Neural cell (in vitro differentiated cells): ENCODE measurements around the gene MEPCE. TPM values are rescaled to one million over a fixed set of nuclear protein-coding genes. Genes with fewer than 3 reads are reported as not detected.

Source experiments
- H2AFZ ChIP-seq: fragments of 200-600, 300-800 bp; sonication (generic), shearing (Covaris generic); 2 replicates; pipeline ENCODE4 v1.6.0; 2014; ENCODE audit warnings: low read depth, mild to moderate bottlenecking, antibody characterized with exemption, low read length, moderate library complexity
- H3F3A ChIP-seq: fragments of 200-600 bp; shearing (Covaris generic); 2 replicates; pipeline ENCODE4 v1.6.1; 2016; ENCODE audit warnings: mild to moderate bottlenecking, moderate library complexity, mixed read lengths, antibody characterized with exemption, low read length; ENCODE audit not compliant: insufficient read depth, poor library complexity, severe bottlenecking
- H3K27ac ChIP-seq: fragments of 200-600, 300-800 bp; sonication (generic), shearing (Covaris generic); 2 replicates; pipeline ENCODE4 v1.5.1; 2014; ENCODE audit warnings: mild to moderate bottlenecking, low read length, moderate library complexity
- H3K27me3 ChIP-seq: fragments of 300-800, 200-600 bp; sonication (generic), shearing (Covaris generic); 2 replicates; pipeline ENCODE4 v1.6.0; 2014; ENCODE audit warnings: mild to moderate bottlenecking, low read depth, low read length, moderate library complexity; ENCODE audit not compliant: insufficient read depth
- H3K36me3 ChIP-seq: fragments of 300-800, 200-600 bp; sonication (generic), shearing (Covaris generic); 2 replicates; pipeline ENCODE4 v1.5.1; 2014; ENCODE audit warnings: mild to moderate bottlenecking, antibody characterized with exemption, low read length, moderate library complexity; ENCODE audit not compliant: insufficient read depth
- H3K4me2 ChIP-seq: fragments of 300-800, 200-600 bp; sonication (generic), shearing (Covaris generic); 2 replicates; pipeline ENCODE4 v1.6.0; 2014; ENCODE audit warnings: mild to moderate bottlenecking, low read length
- H3K4me3 ChIP-seq: fragments of 300-800, 200-600 bp; sonication (generic), shearing (Covaris generic); 2 replicates; pipeline ENCODE4 v1.5.1; 2014; ENCODE audit warnings: mild to moderate bottlenecking, low read length, moderate library complexity
- H3K79me2 ChIP-seq: fragments of 200-600 bp; shearing (Covaris generic); replicated peaks from 2 replicates; pipeline ENCODE4 v1.6.0; 2014; ENCODE audit warnings: mild to moderate bottlenecking, low read length, moderate library complexity; ENCODE audit not compliant: insufficient read depth
- H3K9ac ChIP-seq: fragments of 300-800, 200-600 bp; sonication (generic), shearing (Covaris generic); 2 replicates; pipeline ENCODE4 v1.6.1; 2016; ENCODE audit warnings: mild to moderate bottlenecking, low read length, mixed read lengths
- H3K9me2 ChIP-seq: fragments of 200-600 bp; shearing (Covaris generic); 2 replicates; pipeline ENCODE4 v1.6.1; 2016; ENCODE audit warnings: mild to moderate bottlenecking, low read length, mixed read lengths; ENCODE audit not compliant: insufficient read depth
- H3K9me3 ChIP-seq: fragments of 200-600, 300-800 bp; sonication (generic), shearing (Covaris generic); 2 replicates; pipeline ENCODE4 v1.6.1; 2016; ENCODE audit warnings: mild to moderate bottlenecking, mixed run types, low read length, moderate library complexity, mixed read lengths
- H4K20me1 ChIP-seq: fragments of 200-600 bp; shearing (Covaris generic); 2 replicates; pipeline ENCODE4 v1.6.1; 2016; ENCODE audit warnings: mild to moderate bottlenecking, mixed run types; ENCODE audit not compliant: insufficient read depth
- CTCF ChIP-seq: fragments of 450-650 bp; IDR thresholded peaks from 2 replicates; pipeline ENCODE4 v1.5.1; 2014; ENCODE audit warnings: antibody characterized with exemption, mild to moderate bottlenecking, moderate library complexity; ENCODE audit not compliant: poor library complexity, severe bottlenecking
- EP300 ChIP-seq: fragments of 450-650 bp; conservative IDR thresholded peaks from 2 replicates; pipeline ENCODE4 v1.6.1; 2014; ENCODE audit warnings: antibody characterized with exemption, mild to moderate bottlenecking, moderate library complexity; ENCODE audit not compliant: poor library complexity, severe bottlenecking
- EZH2 ChIP-seq: fragments of 200-600, 300-800 bp; shearing (Covaris generic), sonication (generic); IDR thresholded peaks from 2 replicates; pipeline ENCODE4 v1.6.1; 2014; ENCODE audit warnings: antibody characterized with exemption, low read length, borderline replicate concordance, mild to moderate bottlenecking; ENCODE audit not compliant: insufficient read depth, poor library complexity, severe bottlenecking
- MXI1 ChIP-seq: fragments of 450-650 bp; conservative IDR thresholded peaks from 2 replicates; pipeline ENCODE4 v1.6.1; 2014; ENCODE audit warnings: antibody characterized with exemption, mild to moderate bottlenecking; ENCODE audit not compliant: poor library complexity, severe bottlenecking
- POLR2AphosphoS5 ChIP-seq: IDR thresholded peaks from 2 replicates; pipeline ENCODE4 v1.6.1; 2012
- RAD21 ChIP-seq: fragments of 450-650 bp; conservative IDR thresholded peaks from 2 replicates; pipeline ENCODE4 v1.6.1; 2014; ENCODE audit warnings: antibody characterized with exemption, mild to moderate bottlenecking, moderate library complexity
- SMC3 ChIP-seq: fragments of 450-650 bp; conservative IDR thresholded peaks from 2 replicates; pipeline ENCODE4 v1.6.1; 2014; ENCODE audit warnings: antibody characterized with exemption, mild to moderate bottlenecking, moderate library complexity; ENCODE audit not compliant: poor library complexity
- TAF1 ChIP-seq: IDR thresholded peaks from 2 replicates; pipeline ENCODE4 v1.6.1; 2012; ENCODE audit warnings: low read depth
- polyA plus RNA-seq: library from polyadenylated mRNA; depleted of rRNA; stranded (reverse); fragments of >200 nt; gene quantifications from 2 replicates; pipeline ENCODE4 v1.2.3, GENCODE V29; 2014
- TF ChIP-seq, protein P1 (sequence below): IDR thresholded peaks from 2 replicates; pipeline ENCODE4 v1.6.1; 2012; ENCODE audit warnings: borderline replicate concordance

The MEPCE gene
- polyA plus RNA-seq, 1 donor from 2014 or later, result 15.0 TPM

- Histone ChIP-seq H3K9me2 (no peaks in the 10 kb centered on the region), H4K20me1 (no peaks in the 10 kb centered on the region), H3K36me3 (no peaks in the 10 kb centered on the region), H3K4me2 (no peak overlapping the region), H3K27me3 (no peaks in the 10 kb centered on the region), H3F3A (no peaks in the 10 kb centered on the region), H2AFZ (no peak overlapping the region), H3K27ac (no peak overlapping the region), H3K9ac (no peak overlapping the region), H3K4me3 (no peak overlapping the region), H3K79me2 (no peaks in the 10 kb centered on the region), H3K9me3 (no peaks in the 10 kb centered on the region)
- TF ChIP-seq, protein P1, sequence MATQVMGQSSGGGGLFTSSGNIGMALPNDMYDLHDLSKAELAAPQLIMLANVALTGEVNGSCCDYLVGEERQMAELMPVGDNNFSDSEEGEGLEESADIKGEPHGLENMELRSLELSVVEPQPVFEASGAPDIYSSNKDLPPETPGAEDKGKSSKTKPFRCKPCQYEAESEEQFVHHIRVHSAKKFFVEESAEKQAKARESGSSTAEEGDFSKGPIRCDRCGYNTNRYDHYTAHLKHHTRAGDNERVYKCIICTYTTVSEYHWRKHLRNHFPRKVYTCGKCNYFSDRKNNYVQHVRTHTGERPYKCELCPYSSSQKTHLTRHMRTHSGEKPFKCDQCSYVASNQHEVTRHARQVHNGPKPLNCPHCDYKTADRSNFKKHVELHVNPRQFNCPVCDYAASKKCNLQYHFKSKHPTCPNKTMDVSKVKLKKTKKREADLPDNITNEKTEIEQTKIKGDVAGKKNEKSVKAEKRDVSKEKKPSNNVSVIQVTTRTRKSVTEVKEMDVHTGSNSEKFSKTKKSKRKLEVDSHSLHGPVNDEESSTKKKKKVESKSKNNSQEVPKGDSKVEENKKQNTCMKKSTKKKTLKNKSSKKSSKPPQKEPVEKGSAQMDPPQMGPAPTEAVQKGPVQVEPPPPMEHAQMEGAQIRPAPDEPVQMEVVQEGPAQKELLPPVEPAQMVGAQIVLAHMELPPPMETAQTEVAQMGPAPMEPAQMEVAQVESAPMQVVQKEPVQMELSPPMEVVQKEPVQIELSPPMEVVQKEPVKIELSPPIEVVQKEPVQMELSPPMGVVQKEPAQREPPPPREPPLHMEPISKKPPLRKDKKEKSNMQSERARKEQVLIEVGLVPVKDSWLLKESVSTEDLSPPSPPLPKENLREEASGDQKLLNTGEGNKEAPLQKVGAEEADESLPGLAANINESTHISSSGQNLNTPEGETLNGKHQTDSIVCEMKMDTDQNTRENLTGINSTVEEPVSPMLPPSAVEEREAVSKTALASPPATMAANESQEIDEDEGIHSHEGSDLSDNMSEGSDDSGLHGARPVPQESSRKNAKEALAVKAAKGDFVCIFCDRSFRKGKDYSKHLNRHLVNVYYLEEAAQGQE, result no peak
- TF ChIP-seq MXI1 (no peak), SMC3 (no peak), POLR2AphosphoS5 (no peak), EZH2 (no peak), EP300 (no peak), RAD21 (no peak), TAF1 (no peak), CTCF (no peak)
Measured at GRCh38 chr7:100413346-100413745, 16.3 kb upstream of the MEPCE start.

- Histone ChIP-seq H3K4me2 (no peak overlapping the region), H3K79me2 (no peaks in the 10 kb centered on the region), H3K9me3 (no peaks in the 10 kb centered on the region), H4K20me1 (no peaks in the 10 kb centered on the region), H3F3A (no peaks in the 10 kb centered on the region), H3K27ac (no peak overlapping the region), H3K9ac (no peak overlapping the region), H3K27me3 (no peaks in the 10 kb centered on the region), H3K36me3 (no peaks in the 10 kb centered on the region), H2AFZ (no peak overlapping the region), H3K4me3 (no peak overlapping the region), H3K9me2 (no peaks in the 10 kb centered on the region)
- no peak for TF ChIP-seq CTCF
- TF ChIP-seq EZH2, result no peak
- TF ChIP-seq RAD21, result no peak
- no peak for TF ChIP-seq TAF1
- TF ChIP-seq MXI1, result no peak
- TF ChIP-seq POLR2AphosphoS5, result no peak
- TF ChIP-seq, protein P1, result no peak
- no peak for TF ChIP-seq EP300
- no peak for TF ChIP-seq SMC3
Measured at GRCh38 chr7:100413889-100414288, 15.7 kb upstream of the MEPCE start.
